HepG2 (cell line): ENCODE measurements around the gene SLC25A18. TPM values are rescaled to one million over a fixed set of nuclear protein-coding genes. Genes with fewer than 3 reads are reported as not detected.

ENCODE experiments used
- BORCS8-MEF2B ChIP-seq: sonication (generic); formaldehyde crosslinking; IDR thresholded peaks from 2 replicates; pipeline ENCODE4 v1.8.0; 2022; ENCODE audit warnings: mild to moderate bottlenecking, missing genetic modification reagents
- ETV5 ChIP-seq: IDR thresholded peaks from 2 replicates; pipeline ENCODE4 v1.6.1; 2018; ENCODE audit warnings: missing biosample characterization, missing genetic modification reagents, inconsistent platforms, borderline replicate concordance
- HES4 ChIP-seq: sonication (generic); formaldehyde crosslinking; IDR thresholded peaks from 2 replicates; pipeline ENCODE4 v1.9.0; 2021; ENCODE audit warnings: mild to moderate bottlenecking, missing genetic modification reagents, borderline replicate concordance
- LCORL ChIP-seq, 2 experiments: fragments of 450-650 bp in 1 of 2; sonication (generic) in 1 of 2; formaldehyde crosslinking in 1 of 2; IDR thresholded peaks; 2 replicates each; pipeline versions ENCODE4 v1.5.0 to v1.6.1; 2017 to 2020; ENCODE audit warnings: antibody characterized with exemption in 1 of 2, missing genetic modification reagents in 1 of 2
- MYC ChIP-seq: sonication (generic); formaldehyde crosslinking; IDR thresholded peaks from 2 replicates; pipeline ENCODE4 v1.9.0; 2021; ENCODE audit warnings: missing genetic modification reagents, borderline replicate concordance
- NR2F6 ChIP-seq, 2 experiments: IDR thresholded peaks; 2 replicates each; pipeline ENCODE4 v1.6.1; 2016; ENCODE audit warnings: antibody characterized with exemption in 1 of 2, mild to moderate bottlenecking in 1 of 2
- SALL1 ChIP-seq: sonication (generic); formaldehyde crosslinking; IDR thresholded peaks from 2 replicates; pipeline ENCODE4 v1.8.0; 2022; ENCODE audit warnings: mild to moderate bottlenecking, missing genetic modification reagents
- SKI ChIP-seq: fragments of 450-650 bp; IDR thresholded peaks from one replicate; pipeline ENCODE4 v1.6.1; 2018; ENCODE audit warnings: mild to moderate bottlenecking; ENCODE audit not compliant: partially characterized antibody
- TOE1 ChIP-seq: sonication (generic); formaldehyde crosslinking; IDR thresholded peaks from 2 replicates; pipeline ENCODE4 v1.4.0; 2020; ENCODE audit warnings: mild to moderate bottlenecking, missing genetic modification reagents
- ZFY ChIP-seq: sonication (generic); formaldehyde crosslinking; IDR thresholded peaks from 2 replicates; pipeline ENCODE4 v1.4.0; 2020; ENCODE audit warnings: missing genetic modification reagents
- ZNF292 ChIP-seq: sonication (generic); formaldehyde crosslinking; IDR thresholded peaks from 2 replicates; pipeline ENCODE4 v1.8.1; 2022; ENCODE audit warnings: mild to moderate bottlenecking, low read depth, missing genetic modification reagents, borderline replicate concordance
- ZNF605 ChIP-seq: sonication (generic); formaldehyde crosslinking; IDR thresholded peaks from 2 replicates; pipeline ENCODE4 v1.8.0; 2022; ENCODE audit warnings: mild to moderate bottlenecking, missing genetic modification reagents
- ZNF687 ChIP-seq: sonication (generic); formaldehyde crosslinking; IDR thresholded peaks from 2 replicates; pipeline ENCODE4 v1.5.1; 2020; ENCODE audit warnings: mild to moderate bottlenecking, missing genetic modification reagents, moderate library complexity
- ZNF703 ChIP-seq: sonication (generic); formaldehyde crosslinking; IDR thresholded peaks from 2 replicates; pipeline ENCODE4 v1.5.1; 2020; ENCODE audit warnings: missing genetic modification reagents, mild to moderate bottlenecking, moderate library complexity, borderline replicate concordance
- ZNF737 ChIP-seq: sonication (generic); formaldehyde crosslinking; IDR thresholded peaks from 2 replicates; pipeline ENCODE4 v1.5.0; 2020; ENCODE audit warnings: missing genetic modification reagents, mild to moderate bottlenecking, borderline replicate concordance
- ZNF775 ChIP-seq: sonication (generic); formaldehyde crosslinking; IDR thresholded peaks from 2 replicates; pipeline ENCODE4 v1.4.0; 2020; ENCODE audit warnings: missing genetic modification reagents, mild to moderate bottlenecking, moderate library complexity, borderline replicate concordance
- polyA plus RNA-seq, 8 experiments: library from polyadenylated mRNA; depleted of rRNA in 3 of 8; stranded (reverse) in 7 of 8; unstranded in 1 of 8; fragments of >200 nt; fragmentation: Illumina TruSeq in 4 of 8; extraction: Trizol in 4 of 8; gene quantifications; 2 replicates each; pipeline versions ENCODE4 v1.2.1 to v1.2.3, GENCODE V29; 2011 to 2016; ENCODE audit warnings: low read depth in 4 of 8, missing spikeins in 1 of 8, mixed read lengths in 1 of 8; ENCODE audit not compliant: insufficient read depth in 1 of 8
- total RNA-seq, 5 experiments: library from RNA; depleted of rRNA; stranded (reverse); fragments of >200 nt; fragmentation: Illumina TruSeq; extraction: Trizol; gene quantifications; 2 replicates each; pipeline ENCODE4 v1.2.3, GENCODE V29; 2016; ENCODE audit warnings: low read depth in 1 of 5
- TF ChIP-seq, protein P1 (sequence below), 2 experiments: sonication (generic) in 1 of 2; formaldehyde crosslinking in 1 of 2; IDR thresholded peaks; 2 replicates each; pipeline versions ENCODE4 v1.5.1 to v1.6.1; 2011 to 2020; ENCODE audit warnings: borderline replicate concordance in 1 of 2, low read depth in 1 of 2, low read length in 1 of 2, mild to moderate bottlenecking in 1 of 2, missing genetic modification reagents in 1 of 2, moderate library complexity in 1 of 2
- TF ChIP-seq, protein P2 (sequence below): sonication (generic); formaldehyde crosslinking; IDR thresholded peaks from 2 replicates; pipeline ENCODE4 v1.4.0; 2020; ENCODE audit warnings: missing genetic modification reagents, borderline replicate concordance

The SLC25A18 gene
- total and polyA plus RNA-seq, 2 of the 13 experiments (the other 11 are each of a cell fraction or from before 2014, with no cell fraction given), result 0.28 to 0.75 TPM

GRCh38 chr22:17580441-17581031 lies 17.2 kb downstream of the SLC25A18 start (continued):
- TF ChIP-seq ZNF605 (CRISPR knock-in tag), result peak; percentile 79
- TF ChIP-seq ZNF775 (CRISPR knock-in tag), result no peak
- TF ChIP-seq, protein P1, sequence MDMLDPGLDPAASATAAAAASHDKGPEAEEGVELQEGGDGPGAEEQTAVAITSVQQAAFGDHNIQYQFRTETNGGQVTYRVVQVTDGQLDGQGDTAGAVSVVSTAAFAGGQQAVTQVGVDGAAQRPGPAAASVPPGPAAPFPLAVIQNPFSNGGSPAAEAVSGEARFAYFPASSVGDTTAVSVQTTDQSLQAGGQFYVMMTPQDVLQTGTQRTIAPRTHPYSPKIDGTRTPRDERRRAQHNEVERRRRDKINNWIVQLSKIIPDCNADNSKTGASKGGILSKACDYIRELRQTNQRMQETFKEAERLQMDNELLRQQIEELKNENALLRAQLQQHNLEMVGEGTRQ (IDR thresholded peaks at IDR 0.05; ENCODE audit: low read depth, low read length), result peak; percentile 24; the same call in 1 of the 2 replicates
- TF ChIP-seq, protein P1 (CRISPR knock-in tag; IDR thresholded peaks at IDR 0.05; ENCODE audit: borderline replicate concordance), result no peak
- no peak for TF ChIP-seq ETV5
- TF ChIP-seq LCORL (IDR thresholded peaks at IDR 0.05), result no peak
- 0 out of 2 replicates have a peak, but pooled peaks have one; percentile 36 for TF ChIP-seq LCORL (CRISPR knock-in tag; IDR thresholded peaks at IDR 0.05)
- TF ChIP-seq ZNF737 (CRISPR knock-in tag), result no peak
- TF ChIP-seq NR2F6 (IDR thresholded peaks at IDR 0.05), result no peak
- TF ChIP-seq NR2F6 (CRISPR knock-in tag; IDR thresholded peaks at IDR 0.05), result peak; percentile 47; the same call in 1 of the 2 replicates
- TF ChIP-seq SKI, result no peak
- TF ChIP-seq MYC, result peak; percentile 72; the same call in 1 of the 2 replicates
- no peak for TF ChIP-seq ZNF703 (CRISPR knock-in tag)
- TF ChIP-seq SALL1 (CRISPR knock-in tag), result peak; percentile 12; the same call in 1 of the 2 replicates
- peak; percentile 40; the same call in 1 of the 2 replicates for TF ChIP-seq ZNF292 (CRISPR knock-in tag)
- no peak for TF ChIP-seq HES4 (CRISPR knock-in tag)
- peak; percentile 60; the same call in 1 of the 2 replicates for TF ChIP-seq BORCS8-MEF2B
- TF ChIP-seq ZNF687, result peak; percentile 91
- no peak for TF ChIP-seq TOE1 (CRISPR knock-in tag)
- TF ChIP-seq, protein P2, sequence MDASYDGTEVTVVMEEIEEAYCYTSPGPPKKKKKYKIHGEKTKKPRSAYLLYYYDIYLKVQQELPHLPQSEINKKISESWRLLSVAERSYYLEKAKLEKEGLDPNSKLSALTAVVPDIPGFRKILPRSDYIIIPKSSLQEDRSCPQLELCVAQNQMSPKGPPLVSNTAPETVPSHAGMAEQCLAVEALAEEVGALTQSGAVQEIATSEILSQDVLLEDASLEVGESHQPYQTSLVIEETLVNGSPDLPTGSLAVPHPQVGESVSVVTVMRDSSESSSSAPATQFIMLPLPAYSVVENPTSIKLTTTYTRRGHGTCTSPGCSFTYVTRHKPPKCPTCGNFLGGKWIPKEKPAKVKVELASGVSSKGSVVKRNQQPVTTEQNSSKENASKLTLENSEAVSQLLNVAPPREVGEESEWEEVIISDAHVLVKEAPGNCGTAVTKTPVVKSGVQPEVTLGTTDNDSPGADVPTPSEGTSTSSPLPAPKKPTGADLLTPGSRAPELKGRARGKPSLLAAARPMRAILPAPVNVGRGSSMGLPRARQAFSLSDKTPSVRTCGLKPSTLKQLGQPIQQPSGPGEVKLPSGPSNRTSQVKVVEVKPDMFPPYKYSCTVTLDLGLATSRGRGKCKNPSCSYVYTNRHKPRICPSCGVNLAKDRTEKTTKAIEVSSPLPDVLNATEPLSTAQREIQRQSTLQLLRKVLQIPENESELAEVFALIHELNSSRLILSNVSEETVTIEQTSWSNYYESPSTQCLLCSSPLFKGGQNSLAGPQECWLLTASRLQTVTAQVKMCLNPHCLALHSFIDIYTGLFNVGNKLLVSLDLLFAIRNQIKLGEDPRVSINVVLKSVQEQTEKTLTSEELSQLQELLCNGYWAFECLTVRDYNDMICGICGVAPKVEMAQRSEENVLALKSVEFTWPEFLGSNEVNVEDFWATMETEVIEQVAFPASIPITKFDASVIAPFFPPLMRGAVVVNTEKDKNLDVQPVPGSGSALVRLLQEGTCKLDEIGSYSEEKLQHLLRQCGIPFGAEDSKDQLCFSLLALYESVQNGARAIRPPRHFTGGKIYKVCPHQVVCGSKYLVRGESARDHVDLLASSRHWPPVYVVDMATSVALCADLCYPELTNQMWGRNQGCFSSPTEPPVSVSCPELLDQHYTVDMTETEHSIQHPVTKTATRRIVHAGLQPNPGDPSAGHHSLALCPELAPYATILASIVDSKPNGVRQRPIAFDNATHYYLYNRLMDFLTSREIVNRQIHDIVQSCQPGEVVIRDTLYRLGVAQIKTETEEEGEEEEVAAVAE (CRISPR knock-in tag), result no peak
- TF ChIP-seq ZFY (CRISPR knock-in tag), result peak; percentile 76
